ENCODE data around the gene DICER1.

GRCh38 chr14:95068521-95068920, 88.8 kb downstream of the DICER1 start:
- no peak for TF ChIP-seq CTCF (IDR thresholded peaks at IDR 0.05; ENCODE audit: low read length)
- TF ChIP-seq EZH2phosphoT487 (IDR thresholded peaks at IDR 0.05; ENCODE audit: low read length), result no peak

Data from MM.1S (cell line).